DMS114 treated with DMSO at 0.1 percent for 48 hours (cell line): ENCODE results near the gene MCRIP2.

ENCODE experiments used
- DNase-seq: peaks from one replicate; lab custom pipeline; 2025; ENCODE audit not compliant: unreplicated experiment; lab: John Stamatoyannopoulos, UW

Gene MCRIP2

DNA sequence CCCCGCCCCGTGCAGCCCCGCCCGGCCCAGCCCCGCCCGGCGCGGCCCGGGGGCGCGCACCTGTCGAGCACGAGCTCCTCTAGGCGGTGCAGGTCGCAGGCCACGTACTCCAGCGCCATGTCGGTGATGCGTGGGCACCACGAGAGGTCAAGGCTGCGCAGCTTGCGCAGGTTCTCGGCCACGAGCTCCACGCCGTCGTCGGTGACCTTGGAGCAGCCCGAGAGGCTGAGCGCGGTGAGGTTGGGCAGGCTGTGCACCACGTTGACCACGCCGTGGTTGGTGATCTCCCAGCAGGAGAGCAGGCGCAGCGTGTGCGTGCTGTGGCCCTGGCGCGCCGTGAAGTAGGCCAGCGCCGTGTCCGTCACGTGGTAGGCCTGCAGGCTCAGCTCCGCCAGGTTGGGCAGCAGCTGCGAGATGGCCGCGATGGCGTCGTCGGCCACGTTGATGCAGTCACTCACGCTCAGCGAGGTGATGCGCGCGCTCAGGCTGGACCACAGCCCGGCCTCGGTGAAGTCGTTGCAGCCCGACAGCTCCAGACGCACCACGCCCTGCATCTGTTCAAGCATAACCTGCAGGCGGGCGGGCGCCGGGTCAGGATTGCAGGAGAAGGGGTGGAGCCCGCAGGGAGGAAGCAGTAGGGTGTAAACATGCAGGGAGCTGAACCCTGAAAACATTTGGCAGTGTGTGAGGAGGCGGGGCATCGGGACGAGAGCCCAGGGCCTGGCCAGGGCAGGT lies 53.9 kb downstream of the MCRIP2 start:
- DNase-seq = no peak
